GM18520 (cell line): ENCODE measurements around the gene BICDL2.
A peak's percentile ranks its signal among the peaks of the same experiment; 100 is the strongest.
"Not testable (repeated sequence)": the region's sequence is repeated elsewhere in the genome, so short reads cannot be mapped to it uniquely, and the experiment has no call there.

Experiments used
- ATAC-seq: cut with Tn5 transposase; IDR thresholded peaks from one replicate; pipeline ENCODE4 v1.9.1; 2021; ENCODE audit not compliant: unreplicated experiment

The BICDL2 gene

DNA sequence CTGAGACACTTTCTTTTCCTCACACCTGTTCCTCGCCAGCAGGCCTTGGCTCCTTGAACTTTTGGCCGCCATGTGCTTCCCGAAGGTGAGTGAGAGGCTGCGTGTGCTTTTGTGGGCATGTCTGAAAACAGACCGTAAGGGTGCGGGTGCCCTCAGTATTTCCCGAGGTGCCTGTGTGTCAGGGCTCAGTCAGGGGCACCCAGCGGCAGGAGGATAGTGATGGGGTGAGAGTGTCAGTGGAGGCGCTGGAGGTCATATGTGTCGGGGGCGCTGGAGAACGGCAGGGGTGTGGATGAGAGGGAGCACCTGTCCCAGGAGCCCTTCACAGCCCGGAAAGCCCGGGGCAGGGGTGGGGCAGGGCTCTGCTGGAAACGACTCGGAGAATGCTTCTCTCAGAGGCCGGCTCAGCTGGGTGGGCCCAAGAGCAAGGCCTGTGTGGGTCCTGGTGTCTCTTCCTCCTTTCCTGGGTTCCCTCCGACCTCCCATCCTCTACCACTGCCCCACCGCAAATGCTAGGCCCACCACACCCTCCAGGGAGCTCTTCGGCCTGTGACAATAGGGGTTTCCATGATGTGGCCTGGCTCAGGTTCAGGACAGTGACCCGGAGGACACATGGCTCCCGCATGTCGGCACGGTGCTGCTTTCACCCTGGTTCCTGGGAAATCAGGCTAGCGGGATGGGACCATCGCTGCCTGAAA, 29.1 kb upstream of the BICDL2 start:
- no peak for ATAC-seq

DNA sequence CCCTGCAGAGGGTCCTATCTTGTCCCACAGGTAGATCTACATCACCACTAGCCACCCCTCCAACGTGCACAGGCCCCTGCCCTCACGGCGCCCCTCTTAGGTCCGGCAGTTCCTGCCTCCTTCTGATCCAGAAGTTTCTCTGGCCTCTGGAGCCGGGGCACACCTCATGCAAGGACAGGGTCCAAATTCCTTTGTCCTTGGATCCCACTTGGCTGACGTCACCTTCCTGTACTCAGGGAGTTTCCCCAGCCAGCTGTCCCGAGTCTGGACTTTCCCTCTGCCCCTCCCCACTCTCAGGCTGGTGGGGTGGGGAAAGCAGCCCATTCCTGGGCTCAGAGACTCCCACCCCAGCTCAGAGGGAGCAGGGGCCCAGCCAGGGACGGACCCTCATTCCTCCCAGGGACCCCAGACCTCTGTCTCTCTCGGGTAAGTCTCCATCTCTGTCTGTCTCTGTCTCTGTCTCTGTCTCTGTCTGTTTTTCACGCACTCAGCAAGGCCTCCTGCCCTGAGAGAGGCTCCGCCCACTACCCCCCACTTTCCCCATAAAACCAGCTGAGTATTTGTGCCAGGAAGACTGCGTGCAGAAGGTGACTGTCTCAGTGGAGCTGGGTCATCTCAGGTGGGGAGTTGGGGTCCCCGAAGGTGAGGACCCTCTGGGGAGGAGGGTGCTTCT, 28.5 kb upstream of the BICDL2 start, which contains the start of gene IL32:
IL32 (plus strand) TSS at position 572 of the 673 bp plus-strand sequence. CDS start 172 bp downstream, outside the sequence.
- ATAC-seq, result no peak

- ATAC-seq, result no peak
Observed at GRCh38 chr16:3063625-3064386, 27.1 kb upstream of the BICDL2 start.

DNA sequence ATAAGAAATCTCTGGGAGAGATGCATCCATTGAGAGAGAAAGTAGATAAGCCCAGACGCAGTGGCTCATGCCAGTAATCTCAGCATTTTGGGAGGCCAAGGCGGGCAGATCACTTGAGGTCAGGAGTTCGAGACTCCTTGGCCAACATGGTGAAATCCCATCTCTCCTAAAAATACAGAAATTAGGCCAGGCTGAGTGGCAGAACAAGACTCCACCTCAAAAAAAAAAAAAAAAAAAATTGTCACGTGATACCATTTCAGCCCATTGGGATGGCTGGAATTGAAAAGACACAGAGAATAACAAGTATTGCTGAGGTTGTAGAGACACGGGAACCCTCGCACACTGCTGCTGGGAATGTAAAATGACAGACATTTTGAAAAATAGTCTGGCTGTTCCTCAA, 25.8 kb upstream of the BICDL2 start:
- no peak for ATAC-seq

- ATAC-seq, result no peak
Observed at GRCh38 chr16:3060339-3061127, 23.8 kb upstream of the BICDL2 start.

DNA sequence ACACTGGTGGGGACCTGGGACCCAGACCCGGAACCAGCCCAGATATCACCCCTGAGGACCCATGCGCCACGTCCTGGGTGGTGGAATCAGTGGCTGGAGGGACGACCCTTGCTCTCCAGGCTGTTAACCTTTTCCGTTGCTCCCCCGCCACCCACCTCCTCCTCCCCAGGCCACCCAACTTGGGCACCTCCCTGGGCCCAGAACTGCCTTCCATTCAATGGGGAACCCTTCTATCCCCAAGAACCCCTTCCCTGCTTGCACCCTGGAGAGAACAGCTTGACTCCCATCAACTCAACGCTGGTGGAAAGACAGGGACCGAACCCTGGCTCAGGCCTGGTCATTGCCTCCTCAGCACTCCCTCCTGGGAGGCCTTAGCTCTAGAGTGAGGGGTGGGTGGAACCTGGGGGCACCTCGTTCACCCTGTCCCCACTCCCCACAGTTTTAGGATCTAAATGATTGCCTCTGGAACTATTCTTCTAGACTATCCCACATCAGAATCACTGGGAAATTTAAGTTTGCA, 23.0 kb upstream of the BICDL2 start:
- ATAC-seq, result no peak

- ATAC-seq, result peak; percentile 70
Observed at GRCh38 chr16:3059041-3059722, 22.4 kb upstream of the BICDL2 start.

DNA sequence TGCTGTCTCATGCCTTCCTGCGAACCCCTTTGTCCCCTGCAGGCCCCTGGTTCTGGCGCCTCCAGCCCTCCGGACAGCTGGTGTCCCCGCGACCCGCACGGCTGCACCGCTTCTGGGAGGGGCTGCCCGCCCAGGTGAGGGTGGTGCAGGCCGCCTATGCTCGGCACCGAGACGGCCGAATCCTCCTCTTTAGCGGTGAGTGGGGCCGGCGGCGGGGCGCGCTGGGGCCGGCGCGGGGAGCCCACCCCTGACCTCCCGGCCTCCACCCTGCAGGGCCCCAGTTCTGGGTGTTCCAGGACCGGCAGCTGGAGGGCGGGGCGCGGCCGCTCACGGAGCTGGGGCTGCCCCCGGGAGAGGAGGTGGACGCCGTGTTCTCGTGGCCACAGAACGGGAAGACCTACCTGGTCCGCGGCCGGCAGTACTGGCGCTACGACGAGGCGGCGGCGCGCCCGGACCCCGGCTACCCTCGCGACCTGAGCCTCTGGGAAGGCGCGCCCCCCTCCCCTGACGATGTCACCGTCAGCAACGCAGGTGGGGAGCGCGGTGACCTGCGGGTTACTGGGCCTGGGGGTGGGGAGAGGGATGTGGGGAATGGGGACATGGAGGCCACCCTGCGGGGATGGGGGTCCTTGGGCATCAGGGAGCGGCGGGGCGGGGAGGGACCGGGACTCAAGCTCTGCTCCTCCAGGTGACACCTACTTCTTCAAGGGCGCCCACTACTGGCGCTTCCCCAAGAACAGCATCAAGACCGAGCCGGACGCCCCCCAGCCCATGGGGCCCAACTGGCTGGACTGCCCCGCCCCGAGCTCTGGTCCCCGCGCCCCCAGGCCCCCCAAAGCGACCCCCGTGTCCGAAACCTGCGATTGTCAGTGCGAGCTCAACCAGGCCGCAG, 21.6 kb upstream of the BICDL2 start:
- no peak for ATAC-seq

DNA sequence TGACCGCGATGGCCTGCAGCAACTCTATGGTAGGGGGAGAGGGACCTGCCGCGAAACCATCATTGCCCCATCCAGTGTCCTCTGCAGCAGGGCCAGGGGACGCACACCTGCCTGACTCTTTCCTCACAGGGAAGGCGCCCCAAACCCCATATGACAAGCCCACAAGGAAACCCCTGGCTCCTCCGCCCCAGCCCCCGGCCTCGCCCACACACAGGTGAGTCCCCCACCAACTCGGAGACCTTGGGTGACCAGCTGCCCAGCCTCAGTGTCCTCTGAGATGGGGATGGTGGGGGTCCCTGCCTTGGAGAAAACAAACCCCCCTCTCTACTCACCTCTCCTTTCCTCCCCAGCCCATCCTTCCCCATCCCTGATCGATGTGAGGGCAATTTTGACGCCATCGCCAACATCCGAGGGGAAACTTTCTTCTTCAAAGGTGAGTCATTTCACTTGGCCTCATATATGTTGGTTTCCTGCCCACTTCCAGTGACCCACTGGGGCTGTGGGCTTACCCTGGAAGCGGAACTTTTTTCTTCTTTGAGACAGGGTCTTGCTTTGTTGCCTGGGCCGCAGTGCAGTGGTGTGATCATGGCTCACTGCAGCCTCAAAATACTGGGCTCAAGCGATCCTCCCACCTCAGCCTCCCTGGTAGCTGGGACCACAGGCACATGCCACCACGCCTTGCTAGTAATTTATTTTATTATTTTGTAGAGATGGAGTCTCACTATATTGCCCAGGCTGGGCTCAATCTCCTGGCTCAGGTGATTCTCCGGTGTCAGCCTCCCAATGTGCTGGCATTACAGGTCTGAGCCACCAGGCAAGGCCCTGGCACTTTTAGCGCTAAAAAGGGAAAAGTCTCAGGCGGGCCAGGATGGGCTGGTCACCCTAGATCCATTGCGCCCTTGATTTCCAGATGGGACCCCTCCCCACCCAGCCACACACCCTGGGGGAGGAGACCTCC, 20.7 kb upstream of the BICDL2 start:
- ATAC-seq, result no peak

- ATAC-seq, result no peak
Observed at GRCh38 chr16:3056336-3057180, 19.8 kb upstream of the BICDL2 start.

DNA sequence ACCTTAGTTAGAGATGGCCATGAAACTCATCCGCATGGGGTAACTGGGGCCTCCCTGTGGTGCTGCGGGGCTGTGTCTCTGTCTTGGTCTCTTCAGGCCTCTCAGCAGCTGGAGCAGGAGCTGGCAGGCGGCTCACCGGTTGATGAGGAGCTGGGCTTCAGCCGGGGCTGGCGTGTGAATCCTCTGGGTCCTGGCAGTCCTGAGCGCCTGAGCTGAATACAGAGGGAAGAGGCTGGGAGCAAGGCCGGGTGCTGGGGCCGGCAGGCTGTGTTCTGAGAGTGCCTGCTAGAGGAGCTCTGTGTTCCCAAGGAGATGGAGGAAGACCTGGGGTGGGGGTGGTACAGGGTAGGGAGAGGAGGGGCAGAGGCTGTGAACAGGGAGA, 19.0 kb upstream of the BICDL2 start:
- ATAC-seq, result not testable (repeated sequence)

DNA sequence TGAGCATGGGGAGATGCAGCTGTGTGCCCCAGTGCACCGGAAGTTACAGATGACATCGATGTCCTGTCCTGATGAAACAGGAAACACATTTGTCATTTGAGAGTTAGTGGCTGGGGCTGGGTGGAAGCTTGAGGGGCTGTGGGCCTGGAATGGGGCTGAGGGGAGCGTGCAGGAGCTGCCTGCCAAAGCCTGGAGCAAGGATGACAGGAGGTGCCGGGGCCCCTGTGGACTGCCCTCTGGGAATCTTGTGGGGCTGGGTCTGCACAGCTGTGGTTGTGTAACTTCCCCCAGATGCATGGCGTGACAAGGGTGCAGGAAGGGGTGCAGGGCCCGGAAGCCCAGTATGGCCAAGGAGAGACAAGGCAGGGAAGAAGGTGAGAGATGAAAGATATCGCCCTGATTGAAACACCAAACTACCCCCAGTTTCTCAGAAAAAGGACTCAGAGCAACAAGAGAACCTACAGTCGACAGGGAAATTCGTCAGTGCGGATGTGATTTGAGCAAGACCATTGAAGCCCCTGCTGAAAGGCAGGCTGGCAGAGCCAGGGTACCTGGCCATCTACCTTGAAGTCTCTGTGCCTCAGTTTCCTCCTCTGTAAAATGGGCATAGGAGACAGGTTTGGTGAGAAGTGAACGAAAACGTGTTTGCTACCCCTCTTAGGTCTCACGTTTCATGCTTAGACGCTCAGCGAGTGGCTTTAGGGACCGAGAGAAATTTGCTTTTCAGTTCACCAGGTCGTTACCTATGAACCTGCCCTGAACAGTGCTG, 18.4 kb upstream of the BICDL2 start:
- ATAC-seq, result no peak

DNA sequence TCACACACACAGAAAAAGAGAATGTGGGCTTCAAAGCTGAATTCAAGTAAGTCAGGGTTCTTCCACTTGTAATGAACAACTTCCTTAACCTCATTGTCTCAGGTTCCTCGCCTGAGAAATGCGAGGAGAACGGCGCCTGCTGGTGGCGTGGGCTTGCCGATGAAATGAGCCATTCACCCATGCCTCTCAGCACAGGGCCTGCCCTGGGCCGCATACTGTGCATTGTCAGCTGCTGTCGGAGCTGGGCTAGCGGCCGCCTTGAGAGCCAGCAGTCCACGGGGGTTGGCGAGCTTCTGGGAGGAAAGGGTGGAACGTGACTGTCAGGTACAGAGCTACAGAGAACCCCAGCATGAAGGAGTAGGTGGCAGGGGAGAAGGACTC, 16.6 kb upstream of the BICDL2 start:
- not testable (repeated sequence) for ATAC-seq

DNA sequence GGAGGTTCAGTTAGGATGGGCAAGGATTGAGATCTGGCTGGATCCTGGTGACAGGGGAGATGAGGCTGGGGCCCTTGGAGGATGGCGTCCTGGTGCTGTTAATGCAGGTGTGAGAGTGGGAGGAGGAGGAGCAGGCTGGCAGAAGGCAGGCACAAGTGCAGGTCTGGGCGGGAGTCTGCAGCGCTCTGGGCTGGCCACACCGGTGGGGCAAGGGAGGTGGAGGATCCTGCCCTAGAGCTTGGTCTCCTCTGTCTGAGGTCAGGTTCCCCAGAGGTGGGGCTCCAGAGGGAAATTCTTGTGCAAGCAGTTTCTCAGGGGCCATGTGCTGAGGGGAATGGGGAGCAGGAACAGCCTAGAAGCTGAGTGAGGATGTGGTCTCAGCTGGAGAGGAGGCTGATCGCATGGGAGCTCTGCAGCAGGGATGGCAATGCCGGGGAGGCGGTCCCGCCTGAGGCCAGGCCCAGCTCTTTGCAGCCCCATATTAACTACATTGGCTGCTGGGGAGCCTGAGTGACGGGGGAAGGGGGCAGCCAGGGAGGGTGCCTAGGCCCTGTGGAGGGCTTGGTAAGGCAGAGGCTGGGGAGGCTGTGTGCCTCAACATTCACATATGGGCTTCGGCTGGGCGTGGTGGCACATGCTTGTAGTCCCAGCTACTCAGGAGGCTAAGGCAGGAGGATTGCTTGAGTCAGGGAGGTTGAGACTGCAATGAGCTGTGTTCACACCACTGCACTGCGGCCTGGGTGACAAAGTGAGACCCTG, 16.0 kb upstream of the BICDL2 start:
- ATAC-seq, result not testable (repeated sequence)

GRCh38 chr16:3051494-3051893, 14.8 kb upstream of the BICDL2 start:
- no peak for ATAC-seq

GRCh38 chr16:3051009-3051408, 14.3 kb upstream of the BICDL2 start:
- no peak for ATAC-seq
